Activated CD4-positive, alpha-beta T cell treated with anti-CD3 and anti-CD28 coated beads, Interleukin-2, Interleukin-4, amounts not matched to agents 100 ng/mL and 50 ng/mL, durations not matched to agents 16 hours and 8 hours (primary cell): ENCODE results near the gene SLX9.
"Not testable (repeated sequence)": the region's sequence is repeated elsewhere in the genome, so short reads cannot be mapped to it uniquely, and the experiment has no call there.

Experiments used
- DNase-seq: peaks from one replicate; pipeline ENCODE4 v3.0.0-alpha.2; 2020; ENCODE audit warnings: low spot score

The SLX9 gene

GRCh38 chr21:44960141-44961092 lies 20.6 kb downstream of the SLX9 start:
- DNase-seq = no peak

DNA sequence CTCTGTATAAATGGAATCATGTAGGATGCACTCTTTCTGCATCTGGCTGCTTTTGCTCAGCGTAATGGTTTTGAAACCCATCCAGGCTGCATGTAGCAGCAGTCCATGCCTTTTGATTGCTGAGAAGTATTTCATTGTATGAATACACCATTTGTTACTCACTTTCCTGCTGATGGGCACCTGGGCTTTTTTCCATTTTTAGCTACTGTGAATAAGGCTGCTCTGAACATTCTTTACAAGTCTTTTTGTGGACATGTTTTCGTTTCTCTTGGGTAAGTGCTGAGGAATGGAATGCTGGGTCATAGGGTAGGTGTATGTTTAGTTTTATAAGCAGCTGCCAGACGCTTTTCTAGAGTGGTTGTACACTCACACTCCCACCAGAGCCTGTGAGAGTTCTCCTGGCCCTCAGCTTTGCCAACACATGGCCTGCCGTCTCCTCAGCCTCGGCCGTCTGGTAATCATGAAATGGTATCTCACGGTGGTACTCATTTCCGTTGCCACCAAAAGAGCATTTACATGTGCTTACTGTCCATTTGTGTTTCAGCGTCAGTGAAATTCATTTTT lies 22.7 kb downstream of the SLX9 start:
- no peak for DNase-seq

GRCh38 chr21:44964381-44964780 lies 24.6 kb downstream of the SLX9 start:
- DNase-seq = no peak

DNA sequence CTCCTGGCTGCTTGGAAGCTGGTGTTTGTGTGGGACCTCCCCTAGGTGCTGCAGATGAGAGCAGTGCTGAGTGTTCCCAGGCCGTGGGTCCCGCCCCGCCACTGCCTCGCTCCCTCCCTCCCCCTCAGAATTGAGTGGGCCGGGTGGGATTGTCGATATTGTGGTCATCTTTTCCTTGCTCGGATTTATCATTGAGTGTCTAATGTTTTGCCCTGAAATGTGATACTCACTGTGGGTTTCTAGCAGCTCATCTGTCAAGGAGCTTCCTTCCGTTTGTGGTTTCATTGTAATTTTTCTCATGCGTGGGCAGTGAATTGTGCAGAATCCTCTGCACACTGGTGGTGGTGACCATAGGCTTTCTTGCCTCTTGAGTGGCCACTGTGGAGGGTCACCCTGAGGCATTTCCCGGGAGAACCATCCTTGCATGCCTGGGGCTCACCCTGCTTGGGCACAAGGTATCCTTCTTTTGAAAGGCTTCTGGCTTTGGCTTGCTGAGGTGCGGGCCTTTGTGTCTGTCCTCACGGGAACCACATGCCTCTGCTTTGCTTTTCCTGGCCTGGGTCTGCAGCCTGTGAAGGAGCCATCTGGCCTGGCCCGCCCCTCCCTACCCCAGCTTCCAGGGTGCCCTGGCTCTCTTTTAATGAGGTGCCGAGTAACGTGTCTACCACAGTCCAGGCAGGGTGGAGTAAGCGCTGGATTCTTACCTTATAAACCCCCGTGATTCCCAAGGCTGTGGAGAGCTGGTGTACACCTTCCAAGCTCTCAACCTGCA lies 25.6 kb downstream of the SLX9 start:
- peak; percentile 44 for DNase-seq

- no peak for DNase-seq
Measured at GRCh38 chr21:44966135-44967081, 26.6 kb downstream of the SLX9 start.

DNA sequence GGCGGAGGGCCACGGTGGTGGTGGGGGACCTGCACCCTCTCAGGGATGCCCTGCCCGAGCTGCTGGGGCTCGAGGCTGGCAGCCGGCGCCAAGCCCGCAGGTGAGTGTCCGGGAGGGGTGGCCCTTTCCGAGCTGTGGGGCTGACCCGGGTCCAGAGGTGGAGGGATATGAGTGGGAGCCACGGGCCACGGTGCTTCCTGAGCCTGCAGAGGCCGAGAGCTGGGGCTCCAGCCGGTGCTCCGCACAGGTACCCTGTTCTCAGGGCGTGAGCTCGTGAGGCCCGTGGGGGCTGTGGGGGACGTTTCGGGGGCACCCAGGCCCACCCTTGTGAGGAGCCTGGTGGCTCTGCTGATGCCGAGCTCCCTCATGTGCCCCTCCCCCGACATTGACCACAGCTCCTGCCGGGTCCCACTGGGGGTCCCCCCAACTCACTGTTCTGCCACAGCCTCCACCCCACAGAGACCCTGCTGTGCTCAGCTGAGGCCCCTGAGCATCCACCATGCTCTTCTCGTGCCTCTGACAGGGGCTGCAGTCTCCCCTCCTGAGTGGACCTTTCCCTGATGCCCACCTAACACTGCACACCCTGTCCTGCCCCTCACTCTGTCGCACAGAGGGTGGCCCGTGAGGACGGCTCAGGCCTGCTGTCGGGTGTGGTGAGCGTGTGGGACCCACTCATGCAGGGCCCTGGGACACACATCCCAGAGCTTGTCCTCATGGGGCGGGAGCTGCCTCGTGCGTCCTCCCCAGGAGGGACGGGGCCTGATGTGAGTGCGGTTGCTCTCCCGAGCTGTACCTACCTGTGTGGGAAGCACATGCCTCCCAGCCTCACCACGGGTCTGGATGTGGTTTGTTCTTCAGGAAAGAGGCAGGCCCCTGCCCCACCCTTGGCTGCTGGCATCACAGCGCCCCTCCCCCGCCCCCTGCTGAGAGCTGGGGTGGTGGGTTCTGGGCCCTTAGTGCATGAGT lies 27.5 kb downstream of the SLX9 start:
- no peak for DNase-seq

DNA sequence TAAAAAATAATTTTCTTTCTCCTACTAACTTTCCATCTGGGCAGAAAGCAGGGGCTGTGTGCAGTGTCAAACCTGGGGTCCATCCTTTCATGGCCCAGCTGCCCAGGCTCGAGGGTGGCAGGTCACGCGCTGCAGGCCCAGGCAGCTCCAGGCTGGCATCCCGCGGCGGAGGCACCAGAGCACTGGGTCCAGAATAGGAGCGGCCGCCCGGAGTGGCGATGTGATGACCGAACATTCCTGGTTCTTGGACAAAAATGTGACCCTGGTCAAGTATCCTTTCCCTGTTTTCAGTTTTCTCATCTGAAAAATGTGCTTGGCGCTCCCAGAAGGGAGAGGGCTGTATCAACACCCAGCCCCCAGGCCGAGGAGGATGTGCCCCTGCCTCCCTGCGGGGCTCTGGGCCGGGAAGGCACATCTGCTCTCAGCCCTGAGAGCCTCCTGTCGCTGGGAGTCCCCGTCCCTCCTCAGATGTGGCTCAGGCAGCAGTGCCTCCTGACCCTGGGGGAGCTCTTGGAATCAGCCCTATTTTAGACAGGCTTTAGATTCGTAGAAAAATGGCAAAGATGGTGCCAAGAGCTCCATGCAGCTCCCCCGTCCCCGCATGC lies 29.3 kb downstream of the SLX9 start:
- no peak for DNase-seq

DNA sequence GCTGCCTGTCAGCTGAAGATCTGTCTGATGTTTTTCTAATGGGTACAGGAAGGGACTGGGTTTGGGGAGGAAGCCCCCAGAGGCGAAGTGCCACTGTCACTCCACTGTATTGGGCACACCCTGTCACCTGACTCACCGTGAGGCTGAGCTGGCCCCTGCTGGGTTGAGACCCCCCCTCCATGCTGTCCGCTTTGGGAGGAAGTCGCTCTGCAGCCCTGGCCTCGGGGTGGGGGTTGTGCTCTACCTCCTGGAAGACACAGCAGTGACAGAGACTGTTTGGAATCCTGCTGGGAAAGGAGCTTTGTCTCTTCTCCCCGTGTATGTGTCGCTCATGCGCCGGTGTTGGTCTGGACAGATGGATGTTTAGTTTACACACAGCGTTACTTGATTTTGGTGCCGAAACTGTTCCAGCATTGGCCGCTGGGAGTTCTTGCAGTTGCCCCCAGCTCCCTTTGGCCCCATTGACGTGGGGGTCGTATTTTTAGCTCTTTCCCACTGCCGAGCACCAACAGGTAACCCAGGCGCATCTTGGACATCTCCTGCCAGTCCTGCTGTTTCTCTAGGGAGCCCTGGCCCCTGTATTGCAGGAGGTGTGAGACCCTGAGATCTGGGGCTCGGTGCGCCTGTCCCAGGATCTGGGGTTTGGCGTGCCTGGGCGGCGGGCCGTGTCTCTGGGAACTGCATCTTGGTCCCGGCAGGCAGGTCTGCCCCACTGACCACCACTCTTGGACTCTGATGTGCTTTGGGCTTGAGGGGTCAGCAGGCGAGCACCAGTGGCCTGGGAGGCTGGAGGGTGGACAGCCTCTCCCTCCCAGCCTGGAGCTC lies 30.3 kb downstream of the SLX9 start:
- no peak for DNase-seq

DNA sequence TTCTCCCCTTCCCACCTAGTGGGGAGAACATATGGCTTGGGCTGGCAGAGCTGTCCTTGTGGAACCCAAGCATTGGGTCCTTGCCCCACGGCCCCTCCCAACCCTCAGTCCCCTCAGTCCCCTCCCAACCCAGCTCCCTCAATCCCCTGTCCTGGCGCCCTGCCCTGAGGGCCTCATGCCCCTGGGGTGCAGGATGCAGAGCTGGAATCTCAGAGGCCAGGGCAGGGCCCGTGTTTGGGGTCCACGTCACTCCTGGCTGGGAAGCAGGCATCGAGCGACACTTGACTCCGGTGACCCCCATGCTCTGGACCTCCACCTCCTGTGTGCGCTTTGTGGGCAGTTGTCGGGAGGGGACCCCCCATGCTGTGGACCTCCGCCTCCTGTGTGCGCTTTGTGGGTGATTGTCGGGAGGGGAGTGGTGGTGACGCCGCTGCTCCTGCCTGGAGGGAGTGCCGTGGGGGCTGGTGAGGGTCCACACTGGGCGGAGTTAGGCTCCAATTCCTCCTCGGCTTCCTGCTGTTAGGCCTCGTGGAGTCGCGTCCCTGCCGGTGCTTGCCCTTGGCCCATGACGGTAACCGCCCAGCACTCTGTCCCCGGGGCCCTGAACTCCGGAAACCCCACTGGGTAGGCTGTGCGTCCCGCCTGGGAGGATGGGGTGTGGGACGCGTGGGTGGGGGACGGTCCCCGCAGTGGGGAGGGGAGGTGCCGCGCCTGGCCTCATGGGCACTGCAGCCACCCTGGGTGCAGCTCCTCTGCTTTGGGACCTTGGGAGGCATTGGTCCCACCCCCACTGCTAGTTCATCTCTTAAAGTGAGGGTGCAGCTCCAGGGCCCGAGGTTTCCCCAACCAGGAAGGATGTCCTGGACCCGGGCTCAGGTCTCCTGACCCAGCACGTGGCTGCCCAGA lies 31.2 kb downstream of the SLX9 start:
- DNase-seq = no peak

DNA sequence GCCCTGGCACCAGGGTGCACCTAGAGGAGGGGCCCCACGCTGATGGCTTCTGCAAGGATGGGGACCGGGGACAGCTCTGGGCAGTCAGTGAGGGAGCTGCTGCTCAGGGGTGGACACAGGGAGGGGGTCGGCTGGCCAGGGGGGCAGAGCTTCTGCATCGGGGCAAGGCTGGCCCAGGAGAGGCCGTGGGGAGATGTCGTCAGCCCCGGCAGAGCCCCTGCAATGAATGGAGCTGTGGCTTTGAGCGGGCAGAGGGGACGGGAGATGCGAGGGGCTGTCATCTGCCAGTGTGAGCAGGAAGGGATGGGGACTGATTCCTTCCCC lies 31.8 kb downstream of the SLX9 start:
- DNase-seq = no peak

GRCh38 chr21:44972301-44972814 lies 32.5 kb downstream of the SLX9 start:
- DNase-seq = no peak

GRCh38 chr21:44972821-44973220 lies 33.0 kb downstream of the SLX9 start:
- no peak for DNase-seq

DNA sequence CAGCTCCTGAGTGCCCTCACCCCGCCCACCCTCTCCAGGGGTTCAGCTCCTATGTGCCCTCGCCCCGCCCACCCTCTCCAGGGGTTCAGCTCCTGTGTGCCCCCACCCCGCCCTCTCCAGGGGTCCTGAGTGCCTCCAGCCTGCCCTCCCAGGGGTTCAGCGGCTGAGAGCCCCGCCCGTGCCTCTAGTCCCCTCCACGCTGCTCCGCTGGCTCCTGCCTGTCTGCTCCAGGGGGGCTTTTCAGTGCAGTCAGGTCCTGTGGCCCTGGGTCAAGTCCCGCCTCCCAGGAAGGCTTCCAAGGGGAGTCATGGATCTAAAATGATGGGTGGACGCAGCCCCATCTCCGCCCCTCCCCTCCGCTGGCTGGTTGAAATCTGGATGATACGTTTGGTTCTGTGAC lies 33.8 kb downstream of the SLX9 start:
- DNase-seq = no peak

GRCh38 chr21:44974676-44975075 lies 34.8 kb downstream of the SLX9 start:
- no peak for DNase-seq

- no peak for DNase-seq
Measured at GRCh38 chr21:44975720-44976555, 36.1 kb downstream of the SLX9 start.

- not testable (repeated sequence) for DNase-seq
Measured at GRCh38 chr21:44976556-44977393, 36.9 kb downstream of the SLX9 start.
